ENCODE results near the gene MAP3K5.

DNA sequence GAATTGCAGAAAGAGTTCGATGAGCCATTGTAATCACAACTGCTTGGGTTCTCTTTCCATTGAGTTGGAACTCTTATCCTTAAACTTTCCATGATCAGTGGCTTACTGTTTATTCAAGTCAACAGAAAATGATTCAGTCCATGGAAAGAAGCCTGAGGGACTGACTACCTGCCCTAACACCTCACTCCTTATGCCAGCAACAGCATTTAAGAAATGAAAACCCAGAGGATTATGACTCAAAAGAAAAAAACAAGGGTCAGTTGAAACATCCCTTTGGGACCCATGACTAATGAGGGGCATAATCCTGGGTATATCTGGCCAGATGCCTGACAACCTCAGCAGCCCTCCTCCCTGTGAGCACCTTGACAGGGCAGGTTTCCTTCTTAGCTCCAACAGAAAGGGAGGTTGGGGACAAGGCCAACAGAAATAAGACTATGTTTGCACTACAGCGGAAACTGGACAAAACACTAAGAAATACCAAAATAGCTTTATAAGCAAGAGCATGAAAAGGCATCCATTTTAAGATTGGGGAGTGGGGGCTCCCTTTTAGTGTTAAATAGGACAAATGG lies 106.7 kb downstream of the MAP3K5 start:
- TF ChIP-seq, protein P1, sequence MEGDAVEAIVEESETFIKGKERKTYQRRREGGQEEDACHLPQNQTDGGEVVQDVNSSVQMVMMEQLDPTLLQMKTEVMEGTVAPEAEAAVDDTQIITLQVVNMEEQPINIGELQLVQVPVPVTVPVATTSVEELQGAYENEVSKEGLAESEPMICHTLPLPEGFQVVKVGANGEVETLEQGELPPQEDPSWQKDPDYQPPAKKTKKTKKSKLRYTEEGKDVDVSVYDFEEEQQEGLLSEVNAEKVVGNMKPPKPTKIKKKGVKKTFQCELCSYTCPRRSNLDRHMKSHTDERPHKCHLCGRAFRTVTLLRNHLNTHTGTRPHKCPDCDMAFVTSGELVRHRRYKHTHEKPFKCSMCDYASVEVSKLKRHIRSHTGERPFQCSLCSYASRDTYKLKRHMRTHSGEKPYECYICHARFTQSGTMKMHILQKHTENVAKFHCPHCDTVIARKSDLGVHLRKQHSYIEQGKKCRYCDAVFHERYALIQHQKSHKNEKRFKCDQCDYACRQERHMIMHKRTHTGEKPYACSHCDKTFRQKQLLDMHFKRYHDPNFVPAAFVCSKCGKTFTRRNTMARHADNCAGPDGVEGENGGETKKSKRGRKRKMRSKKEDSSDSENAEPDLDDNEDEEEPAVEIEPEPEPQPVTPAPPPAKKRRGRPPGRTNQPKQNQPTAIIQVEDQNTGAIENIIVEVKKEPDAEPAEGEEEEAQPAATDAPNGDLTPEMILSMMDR (IDR thresholded peaks at IDR 0.05) = no peak
- no peak for TF ChIP-seq POLR2A (IDR thresholded peaks at IDR 0.05)

All from adrenal gland (tissue), 5 donors.